ENCODE measurements around the gene TOP1.

TOP1 gene

GRCh38 chr20:41081276-41081814 is 52.7 kb downstream of the TOP1 start:
- ChIA-PET CTCF (interaction anchor here (0.7 to 9.2 kb wide), 4 partner anchors 9 to 91 kb away, joined by 3 to 79 read pairs (median 4); no protein-coding TSS in a partner anchor), POLR2A (no interaction called here)
- Histone ChIP-seq H3K27ac (ENCODE audit: extremely low read depth, low read depth, low read length) (no peak overlapping the region), H3K4me1 (ENCODE audit: control insufficient read depth, insufficient read depth, low read length) (peaks cover 5% of the 10 kb centered on the region), H3K4me3 (ENCODE audit: low read depth, low read length) (no peak overlapping the region), H3K9me3 (ENCODE audit: control insufficient read depth, insufficient read depth, low read depth, low read length) (no peaks in the 10 kb centered on the region), H3K36me3 (ENCODE audit: control insufficient read depth in 2 of 2, insufficient read depth in 1 of 2, low read length in 2 of 2) (peaks cover 6 to 78% of the 10 kb centered on the region in 2 experiments; a peak in 2 of 3 replicates)
- TF ChIP-seq ZNF138 (tag by site-specific recombination; IDR thresholded peaks at IDR 0.05; ENCODE audit: borderline replicate concordance) (no peak), ZNF280D (tag by site-specific recombination; IDR thresholded peaks at IDR 0.05) (no peak), ZNF600 (tag by site-specific recombination; IDR thresholded peaks at IDR 0.05) (no peak), ZNF10 (tag by site-specific recombination; IDR thresholded peaks at IDR 0.05) (no peak), KLF9 (tag by site-specific recombination; IDR thresholded peaks at IDR 0.05; ENCODE audit: low read depth) (no peak), GLIS1 (tag by site-specific recombination; IDR thresholded peaks at IDR 0.05) (no peak), ZNF704 (tag by site-specific recombination; IDR thresholded peaks at IDR 0.05) (no peak)

GRCh38 chr20:41082306-41082705 is 53.7 kb downstream of the TOP1 start:
- Histone ChIP-seq H3K36me3 (ENCODE audit: control insufficient read depth in 2 of 2, insufficient read depth in 1 of 2, low read length in 2 of 2) (peaks cover 6 to 74% of the 10 kb centered on the region in 2 experiments; a peak in 2 of 3 replicates), H3K4me3 (ENCODE audit: low read depth, low read length) (no peak overlapping the region), H3K27ac (ENCODE audit: extremely low read depth, low read depth, low read length) (no peak overlapping the region), H3K4me1 (ENCODE audit: control insufficient read depth, insufficient read depth, low read length) (peaks cover 4% of the 10 kb centered on the region; the same call in 1 of the 2 replicates), H3K9me3 (ENCODE audit: control insufficient read depth, insufficient read depth, low read depth, low read length) (no peaks in the 10 kb centered on the region)
- POLR2A ChIA-PET, result no interaction called here
- TF ChIP-seq ZNF530 (tag by site-specific recombination; IDR thresholded peaks at IDR 0.05; ENCODE audit: low read depth) (no peak), INSM2 (tag by site-specific recombination; IDR thresholded peaks at IDR 0.05) (no peak), ZNF785 (tag by site-specific recombination; IDR thresholded peaks at IDR 0.05) (no peak), ZNF112 (tag by site-specific recombination; IDR thresholded peaks at IDR 0.05) (no peak), ZNF148 (tag by site-specific recombination; IDR thresholded peaks at IDR 0.05; ENCODE audit: borderline replicate concordance) (no peak), ZNF501 (tag by site-specific recombination; IDR thresholded peaks at IDR 0.05) (no peak), ZNF654 (tag by site-specific recombination; IDR thresholded peaks at IDR 0.05; ENCODE audit: low read depth) (no peak), ZNF366 (tag by site-specific recombination; conservative IDR thresholded peaks at IDR 0.05) (no peak), ZNF580 (tag by site-specific recombination; IDR thresholded peaks at IDR 0.05) (no peak), TRIM28 (IDR thresholded peaks at IDR 0.05; ENCODE audit: borderline replicate concordance, low read length) (no peak)
- CTCF ChIA-PET, result interaction anchor here (0.7 to 1.2 kb wide), 3 partner anchors 10 to 92 kb away, joined by 3 to 5 read pairs (median 4); no protein-coding TSS in a partner anchor

All from HEK293 (cell line).